Lung (tissue), 12 donors: Measurements from ENCODE around the gene DSEL. TPM values are rescaled to one million over a fixed set of nuclear protein-coding genes. Genes with fewer than 3 reads are reported as not detected.

Experiments used
- ATAC-seq: fragments of 200-7000 bp; cut with Tn5 transposase; one replicate; pipeline ENCODE4 v1.9.1; 2020; ENCODE audit warnings: moderate number of reproducible peaks; ENCODE audit not compliant: insufficient read depth, low FRiP score
- DNase-seq, 3 donors: peaks; one replicate each; pipeline ENCODE4 v3.0.0-alpha.2; 2013 to 2017
- H3K27ac ChIP-seq, 2 donors: one replicate each; pipeline ENCODE4 v1.5.1; 2013; ENCODE audit warnings: mild to moderate bottlenecking in 2 of 2, moderate library complexity in 2 of 2, control low read depth in 1 of 2, inconsistent platforms in 1 of 2, low read depth in 1 of 2, low read length in 1 of 2
- H3K27me3 ChIP-seq, 3 donors: one replicate each; pipeline ENCODE4 v1.5.1; 2013; ENCODE audit warnings: low read length in 2 of 3; ENCODE audit not compliant: control insufficient read depth in 3 of 3, insufficient read depth in 3 of 3
- H3K36me3 ChIP-seq, 4 donors: one replicate each; pipeline ENCODE4 v1.5.1; 2013; ENCODE audit warnings: low read length in 4 of 4, mild to moderate bottlenecking in 1 of 4, moderate library complexity in 1 of 4; ENCODE audit not compliant: control insufficient read depth in 4 of 4, insufficient read depth in 4 of 4
- H3K4me1 ChIP-seq, 5 donors: one replicate each; pipeline ENCODE4 v1.5.1; 2013; ENCODE audit warnings: low read length in 5 of 5, mild to moderate bottlenecking in 2 of 5, moderate library complexity in 1 of 5; ENCODE audit not compliant: control insufficient read depth in 5 of 5, insufficient read depth in 5 of 5
- H3K4me3 ChIP-seq: one replicate; pipeline ENCODE4 v1.5.1; 2013; ENCODE audit warnings: mild to moderate bottlenecking, control low read depth, moderate library complexity
- H3K9ac ChIP-seq, 2 donors: one replicate each; pipeline ENCODE4 v1.5.1; 2013; ENCODE audit warnings: low read length in 2 of 2, control low read depth in 1 of 2; ENCODE audit not compliant: insufficient read depth in 1 of 2
- H3K9me3 ChIP-seq, 4 donors: one replicate each; pipeline ENCODE4 v1.5.1; 2013; ENCODE audit warnings: low read length in 3 of 4, mild to moderate bottlenecking in 1 of 4, moderate library complexity in 1 of 4; ENCODE audit not compliant: control insufficient read depth in 4 of 4, insufficient read depth in 3 of 4
- CTCF ChIP-seq: IDR thresholded peaks from 2 replicates; pipeline ENCODE4 v1.5.1; 2012; ENCODE audit warnings: mild to moderate bottlenecking; ENCODE audit errors: control extremely low read depth, extremely low read depth
- WGBS, 2 donors: extraction: QIAGEN DNeasy Blood & Tissue Kit; methylation state at CpG; one replicate each; pipeline ENCODE4 v1.1.7; 2013; 5-methylcytosine and 5-hydroxymethylcytosine counted together
- polyA plus RNA-seq, 2 donors: library from polyadenylated mRNA; stranded (reverse); fragments of 200-250 nt; gene quantifications; one replicate each; pipeline ENCODE4 v1.2.1, GENCODE V29; 2013
- total RNA-seq, 2 donors: library from RNA; depleted of rRNA in 1 of 2; stranded (reverse); fragments of >200 nt in 1 of 2; gene quantifications; one replicate each; pipeline ENCODE4 v1.2.1, GENCODE V29; 2014 to 2021
- donor health status: control.
- donor health status: control.
- donor health status: Bipolar disorder and iron deficiency.
- donor health status: healthy.
- donor health status: DM: yes; HTN: yes; CAD: no.

Gene DSEL
- total and polyA plus RNA-seq, 4 donors: 1.4 to 13.0 (median 5.6) TPM

- no peak overlapping the region for H3K4me3 ChIP-seq
- H3K9me3 ChIP-seq: peaks cover 0 to 2% (median 0%) of the 10 kb centered on the region in 4 donors
- ATAC-seq (no peak), DNase-seq (no peak)
- H3K9ac ChIP-seq: no peak overlapping the region
- no peak for TF ChIP-seq CTCF
- no peaks in the 10 kb centered on the region for H3K27me3 ChIP-seq
- H3K4me1 ChIP-seq: no peaks in the 10 kb centered on the region
- H3K27ac ChIP-seq: no peak overlapping the region
- no peaks in the 10 kb centered on the region for H3K36me3 ChIP-seq
Observed at GRCh38 chr18:67486534-67486933, 30.0 kb downstream of the DSEL start.

GRCh38 chr18:67485655-67486054, 30.9 kb downstream of the DSEL start:
- Histone ChIP-seq H3K4me3 (no peak overlapping the region), H3K9me3 (peaks cover 0 to 2% (median 0%) of the 10 kb centered on the region in 4 donors), H3K27ac (no peak overlapping the region), H3K36me3 (no peaks in the 10 kb centered on the region), H3K27me3 (no peaks in the 10 kb centered on the region), H3K9ac (no peak overlapping the region), H3K4me1 (no peaks in the 10 kb centered on the region)
- DNase-seq (no peak), ATAC-seq (no peak)
- TF ChIP-seq CTCF: no peak
- WGBS, 2 donors: 92 to 94% methylated on average over 3 of the region's 3 CpGs

- Histone ChIP-seq H3K36me3 (no peaks in the 10 kb centered on the region), H3K4me1 (no peaks in the 10 kb centered on the region), H3K27ac (no peak overlapping the region), H3K27me3 (no peaks in the 10 kb centered on the region), H3K9me3 (peaks cover 0 to 2% (median 0%) of the 10 kb centered on the region in 4 donors), H3K9ac (no peak overlapping the region), H3K4me3 (no peak overlapping the region)
- DNase-seq (no peak), ATAC-seq (no peak)
- WGBS, 2 donors: 72 to 74% methylated on average over 2 of the region's 2 CpGs
- no peak for TF ChIP-seq CTCF
Observed at GRCh38 chr18:67484458-67484857, 32.1 kb downstream of the DSEL start.

GRCh38 chr18:67483952-67484351, 32.6 kb downstream of the DSEL start:
- WGBS, 2 donors: 89 to 91% methylated on average over 6 of the region's 6 CpGs
- Histone ChIP-seq H3K4me1 (no peaks in the 10 kb centered on the region), H3K9ac (no peak overlapping the region), H3K27me3 (no peaks in the 10 kb centered on the region), H3K4me3 (no peak overlapping the region), H3K36me3 (no peaks in the 10 kb centered on the region), H3K27ac (no peak overlapping the region), H3K9me3 (peaks cover 0 to 2% (median 0%) of the 10 kb centered on the region in 4 donors)
- ATAC-seq: no peak
- no peak for DNase-seq
- no peak for TF ChIP-seq CTCF
